ENCODE measurements around the gene BRD3.

The BRD3 gene

GRCh38 chr9:134031783-134032182 lies 36.0 kb downstream of the BRD3 start:
- Histone ChIP-seq H3K79me2 (ENCODE audit: insufficient read depth, low read length) (no peaks in the 10 kb centered on the region), H4K20me1 (ENCODE audit: low read depth, low read length) (no peaks in the 10 kb centered on the region), H3K27ac (ENCODE audit: low read depth, low read length) (no peak overlapping the region), H3K9ac (ENCODE audit: low read length) (no peak overlapping the region), H3K4me3 (ENCODE audit: insufficient read depth, low read length, poor library complexity, severe bottlenecking) (no peak overlapping the region), H3K4me2 (ENCODE audit: low read depth, low read length, poor library complexity, severe bottlenecking) (no peak overlapping the region), H3K36me3 (ENCODE audit: low read length) (no peaks in the 10 kb centered on the region), H3F3A (ENCODE audit: insufficient read depth) (no peaks in the 10 kb centered on the region), H2AFZ (ENCODE audit: low read depth, low read length, severe bottlenecking) (no peak overlapping the region), H3K9me2 (replicated peaks; ENCODE audit: insufficient read depth, low read length) (no peaks in the 10 kb centered on the region), H3K9me3 (ENCODE audit: insufficient read depth, low read length) (no peaks in the 10 kb centered on the region), H3K27me3 (ENCODE audit: low read length) (no peaks in the 10 kb centered on the region)
- no peak for TF ChIP-seq CTCF (IDR thresholded peaks at IDR 0.05; ENCODE audit: insufficient read depth, low read length, poor library complexity, severe bottlenecking)
- no peak for TF ChIP-seq EZH2phosphoT487 (conservative IDR thresholded peaks at IDR 0.05; ENCODE audit: low read length)

- Histone ChIP-seq H3K9me3 (ENCODE audit: insufficient read depth, low read length) (no peaks in the 10 kb centered on the region), H3K4me2 (ENCODE audit: low read depth, low read length, poor library complexity, severe bottlenecking) (no peak overlapping the region), H3F3A (ENCODE audit: insufficient read depth) (no peaks in the 10 kb centered on the region), H2AFZ (ENCODE audit: low read depth, low read length, severe bottlenecking) (no peak overlapping the region), H3K4me3 (ENCODE audit: insufficient read depth, low read length, poor library complexity, severe bottlenecking) (no peak overlapping the region), H3K79me2 (ENCODE audit: insufficient read depth, low read length) (no peaks in the 10 kb centered on the region), H3K36me3 (ENCODE audit: low read length) (no peaks in the 10 kb centered on the region), H3K9me2 (replicated peaks; ENCODE audit: insufficient read depth, low read length) (no peaks in the 10 kb centered on the region), H3K27ac (ENCODE audit: low read depth, low read length) (no peak overlapping the region), H4K20me1 (ENCODE audit: low read depth, low read length) (no peaks in the 10 kb centered on the region), H3K27me3 (ENCODE audit: low read length) (no peaks in the 10 kb centered on the region), H3K9ac (ENCODE audit: low read length) (no peak overlapping the region)
- TF ChIP-seq CTCF (IDR thresholded peaks at IDR 0.05; ENCODE audit: insufficient read depth, low read length, poor library complexity, severe bottlenecking) (no peak), EZH2phosphoT487 (conservative IDR thresholded peaks at IDR 0.05; ENCODE audit: low read length) (no peak)
These were observed 36.9 kb downstream of the BRD3 start for GRCh38 chr9:134030821-134031470.

GRCh38 chr9:134029248-134030226 lies 38.3 kb downstream of the BRD3 start:
- H3K27ac ChIP-seq (ENCODE audit: low read depth, low read length) = no peak overlapping the region
- H4K20me1 ChIP-seq (ENCODE audit: low read depth, low read length) = no peaks in the 10 kb centered on the region
- H3F3A ChIP-seq (ENCODE audit: insufficient read depth) = peaks cover 2% of the 10 kb centered on the region; the same call in 1 of the 2 replicates
- no peaks in the 10 kb centered on the region for H3K36me3 ChIP-seq (ENCODE audit: low read length)
- no peak overlapping the region for H2AFZ ChIP-seq (ENCODE audit: low read depth, low read length, severe bottlenecking)
- TF ChIP-seq CTCF (IDR thresholded peaks at IDR 0.05; ENCODE audit: insufficient read depth, low read length, poor library complexity, severe bottlenecking) (no peak), EZH2phosphoT487 (conservative IDR thresholded peaks at IDR 0.05; ENCODE audit: low read length) (no peak)
- H3K79me2 ChIP-seq (ENCODE audit: insufficient read depth, low read length) = no peaks in the 10 kb centered on the region
- no peaks in the 10 kb centered on the region for H3K27me3 ChIP-seq (ENCODE audit: low read length)
- no peaks in the 10 kb centered on the region for H3K9me2 ChIP-seq (replicated peaks; ENCODE audit: insufficient read depth, low read length)
- H3K9me3 ChIP-seq (ENCODE audit: insufficient read depth, low read length) = no peaks in the 10 kb centered on the region
- no peak overlapping the region for H3K4me3 ChIP-seq (ENCODE audit: insufficient read depth, low read length, poor library complexity, severe bottlenecking)
- no peak overlapping the region for H3K9ac ChIP-seq (ENCODE audit: low read length)
- H3K4me2 ChIP-seq (ENCODE audit: low read depth, low read length, poor library complexity, severe bottlenecking) = no peak overlapping the region
